Measurements from ENCODE around the gene PPIP5K1.
"Not testable (repeated sequence)": the region's sequence is repeated elsewhere in the genome, so short reads cannot be mapped to it uniquely, and the experiment has no call there.

- TF ChIP-seq CTCF (conservative IDR thresholded peaks at IDR 0.05); EZH2 (IDR thresholded peaks at IDR 0.05; ENCODE audit: low read depth): not testable (repeated sequence)
These were observed 2.8 kb upstream of the PPIP5K1 start for GRCh38 chr15:43592841-43593240.
